Stomach (tissue), 4 donors: ENCODE measurements around the gene AADACL3.

Source experiments
- EP300 ChIP-seq: sonication (generic); formaldehyde crosslinking; IDR thresholded peaks from one replicate; pipeline ENCODE4 v1.6.1; 2017; ENCODE audit warnings: antibody characterized with exemption
- POLR2A ChIP-seq, 4 donors: fragments of 450-650 bp; IDR thresholded peaks; one replicate each; pipeline ENCODE4 v1.6.1; 2016; ENCODE audit warnings: antibody characterized with exemption in 4 of 4, control low read depth in 2 of 4, mild to moderate bottlenecking in 1 of 4, moderate library complexity in 1 of 4
- POLR2AphosphoS5 ChIP-seq, 3 donors: sonication (generic); formaldehyde crosslinking; IDR thresholded peaks; one replicate each; pipeline ENCODE4 v1.6.1; 2016; ENCODE audit warnings: antibody characterized with exemption in 3 of 3
- TF ChIP-seq, protein P1 (sequence below), 7 experiments: fragments of 450-650 bp in 4 of 7; fragments of 200-600 bp in 3 of 7; sonication (generic) in 3 of 7; IDR thresholded peaks; one replicate each; pipeline ENCODE4 v1.5.1; 2016 to 2019; ENCODE audit warnings: antibody characterized with exemption in 7 of 7, control low read depth in 2 of 7, mild to moderate bottlenecking in 1 of 7

- no peak for TF ChIP-seq POLR2AphosphoS5 (IDR thresholded peaks at IDR 0.05)
- TF ChIP-seq, protein P1, sequence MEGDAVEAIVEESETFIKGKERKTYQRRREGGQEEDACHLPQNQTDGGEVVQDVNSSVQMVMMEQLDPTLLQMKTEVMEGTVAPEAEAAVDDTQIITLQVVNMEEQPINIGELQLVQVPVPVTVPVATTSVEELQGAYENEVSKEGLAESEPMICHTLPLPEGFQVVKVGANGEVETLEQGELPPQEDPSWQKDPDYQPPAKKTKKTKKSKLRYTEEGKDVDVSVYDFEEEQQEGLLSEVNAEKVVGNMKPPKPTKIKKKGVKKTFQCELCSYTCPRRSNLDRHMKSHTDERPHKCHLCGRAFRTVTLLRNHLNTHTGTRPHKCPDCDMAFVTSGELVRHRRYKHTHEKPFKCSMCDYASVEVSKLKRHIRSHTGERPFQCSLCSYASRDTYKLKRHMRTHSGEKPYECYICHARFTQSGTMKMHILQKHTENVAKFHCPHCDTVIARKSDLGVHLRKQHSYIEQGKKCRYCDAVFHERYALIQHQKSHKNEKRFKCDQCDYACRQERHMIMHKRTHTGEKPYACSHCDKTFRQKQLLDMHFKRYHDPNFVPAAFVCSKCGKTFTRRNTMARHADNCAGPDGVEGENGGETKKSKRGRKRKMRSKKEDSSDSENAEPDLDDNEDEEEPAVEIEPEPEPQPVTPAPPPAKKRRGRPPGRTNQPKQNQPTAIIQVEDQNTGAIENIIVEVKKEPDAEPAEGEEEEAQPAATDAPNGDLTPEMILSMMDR (IDR thresholded peaks at IDR 0.05), result no peak
- no peak for TF ChIP-seq EP300
- no peak for TF ChIP-seq POLR2A (IDR thresholded peaks at IDR 0.05)
Observed at GRCh38 chr1:12690156-12690555, 25.8 kb upstream of the AADACL3 start.
